ENCODE measurements around the gene FAM118A.
"Not testable (repeated sequence)": the region's sequence is repeated elsewhere in the genome, so short reads cannot be mapped to it uniquely, and the experiment has no call there.

Gene FAM118A

GRCh38 chr22:45334528-45334927 lies 24.8 kb downstream of the FAM118A start:
- no peak for DNase-seq

DNA sequence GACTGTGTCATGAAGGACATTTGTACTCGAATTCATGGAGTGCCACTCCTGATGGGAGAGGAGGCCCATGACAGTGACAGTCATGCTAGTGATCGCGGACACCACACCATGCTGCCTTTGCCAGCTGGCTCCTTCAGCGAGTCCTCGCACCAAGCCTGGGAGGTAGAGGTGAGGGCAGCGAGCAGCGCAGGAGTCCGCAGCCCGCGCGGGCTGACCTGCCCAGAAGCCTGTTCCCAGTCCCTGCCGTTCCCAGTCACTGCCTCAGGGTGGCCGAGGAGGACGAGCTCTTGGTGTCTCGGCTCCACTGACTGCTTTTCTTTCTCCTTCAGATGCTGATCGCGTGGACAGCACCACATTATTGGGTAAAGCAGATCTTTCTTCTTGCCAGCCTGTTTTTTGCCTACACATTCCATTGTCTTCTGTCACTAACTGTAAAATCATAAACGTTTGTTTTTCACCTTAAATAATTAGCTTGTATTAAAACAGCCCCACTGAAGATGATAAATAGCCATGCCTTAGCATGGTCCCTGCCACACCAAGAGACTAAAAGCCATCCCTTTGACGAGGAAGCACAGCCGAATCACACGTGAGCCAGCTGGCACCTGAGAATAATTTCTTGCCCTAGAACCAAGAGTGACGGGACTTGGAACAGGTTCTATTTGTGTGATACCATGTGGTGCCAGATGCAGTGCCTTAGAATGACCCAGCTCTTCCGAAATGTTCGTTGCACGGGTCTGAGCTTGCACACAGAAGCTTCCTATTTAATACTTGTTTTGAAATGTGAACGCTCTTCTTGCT lies 25.5 kb downstream of the FAM118A start:
- DNase-seq: peak; percentile 83

GRCh38 chr22:45335854-45336522 lies 26.3 kb downstream of the FAM118A start:
- no peak for DNase-seq

DNA sequence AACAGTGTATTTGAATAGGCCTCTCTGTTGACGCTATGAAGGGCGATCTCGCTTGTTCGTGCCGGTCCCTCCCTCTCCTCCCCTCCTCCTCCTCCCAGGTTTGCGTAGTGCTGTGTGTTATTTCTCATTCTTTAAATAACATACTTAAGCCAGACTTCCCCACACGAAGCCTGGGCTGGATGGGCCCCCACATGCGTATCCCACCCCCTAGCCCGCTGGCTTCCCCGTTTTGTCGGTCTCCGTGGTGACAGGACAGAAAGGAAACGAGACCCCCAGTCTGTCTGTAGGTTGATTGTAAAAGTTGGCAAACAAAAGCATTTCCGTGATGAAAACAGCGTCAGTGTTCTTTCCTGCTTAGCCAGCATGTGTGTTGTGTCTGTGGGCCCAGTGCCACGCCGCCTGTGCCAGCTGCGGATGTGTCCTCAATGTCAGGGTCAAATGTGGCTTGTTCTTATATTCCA lies 27.3 kb downstream of the FAM118A start:
- no peak for DNase-seq

GRCh38 chr22:45337536-45337935 lies 27.8 kb downstream of the FAM118A start:
- DNase-seq: no peak

DNA sequence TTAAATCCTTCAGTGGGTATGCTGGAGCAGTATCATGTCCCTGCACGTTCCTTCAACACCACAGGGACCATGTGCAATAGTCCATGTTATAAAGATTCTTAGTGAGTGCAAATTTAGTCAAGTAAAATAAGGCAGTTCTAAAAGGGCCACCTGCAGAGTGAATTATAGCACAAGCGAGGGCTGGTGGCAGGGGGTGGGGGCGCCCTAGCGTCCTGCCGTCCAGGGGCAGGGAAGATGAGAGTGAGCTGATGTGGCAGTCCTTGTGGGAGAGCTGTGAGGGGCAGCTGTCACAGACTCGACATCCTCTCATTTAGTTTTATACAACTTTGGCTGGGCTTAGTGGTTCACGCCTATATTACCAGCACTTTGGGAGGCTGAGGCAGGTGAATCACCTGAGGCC lies 29.1 kb downstream of the FAM118A start:
- DNase-seq: no peak

DNA sequence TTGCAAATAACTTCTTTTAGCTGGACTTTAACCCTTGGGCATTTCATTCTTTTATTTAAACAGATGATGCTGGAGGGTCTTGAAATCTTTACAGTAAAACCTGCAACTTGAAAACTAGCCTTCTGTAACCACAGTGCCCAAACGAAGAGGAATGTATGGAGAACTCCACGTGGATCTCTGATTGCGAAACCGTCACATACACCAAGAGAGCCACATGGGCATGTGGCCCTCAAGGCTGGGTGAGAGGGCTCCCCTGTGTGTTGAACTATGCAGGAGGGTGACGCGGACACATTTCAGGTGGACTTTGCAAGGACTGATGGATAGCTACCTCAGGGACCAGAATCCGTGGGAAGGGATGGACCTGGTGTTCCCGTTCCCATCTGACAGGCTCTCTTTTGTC lies 30.6 kb downstream of the FAM118A start:
- DNase-seq: no peak

DNA sequence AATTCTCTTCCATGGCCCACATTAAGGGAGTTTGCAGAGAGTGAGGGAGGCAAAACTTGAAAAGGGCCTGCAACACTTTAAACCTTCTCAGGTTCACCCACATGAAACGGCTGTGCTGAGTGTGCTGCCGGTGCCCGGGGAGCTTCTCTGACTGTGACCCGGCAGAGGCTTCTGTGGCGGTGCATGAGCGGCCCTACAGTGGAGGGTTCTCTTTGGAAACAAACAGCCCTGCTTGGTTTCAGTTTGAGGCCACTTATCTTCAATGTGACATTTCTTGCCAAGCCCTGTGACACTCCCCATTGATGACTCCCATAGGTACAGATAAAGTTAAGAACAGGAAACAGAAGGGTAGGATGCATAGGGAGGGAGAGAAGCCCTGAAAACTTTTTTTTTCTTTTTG lies 31.8 kb downstream of the FAM118A start:
- no peak for DNase-seq

- DNase-seq: no peak
Observed at GRCh38 chr22:45343143-45343542, 33.4 kb downstream of the FAM118A start.

DNA sequence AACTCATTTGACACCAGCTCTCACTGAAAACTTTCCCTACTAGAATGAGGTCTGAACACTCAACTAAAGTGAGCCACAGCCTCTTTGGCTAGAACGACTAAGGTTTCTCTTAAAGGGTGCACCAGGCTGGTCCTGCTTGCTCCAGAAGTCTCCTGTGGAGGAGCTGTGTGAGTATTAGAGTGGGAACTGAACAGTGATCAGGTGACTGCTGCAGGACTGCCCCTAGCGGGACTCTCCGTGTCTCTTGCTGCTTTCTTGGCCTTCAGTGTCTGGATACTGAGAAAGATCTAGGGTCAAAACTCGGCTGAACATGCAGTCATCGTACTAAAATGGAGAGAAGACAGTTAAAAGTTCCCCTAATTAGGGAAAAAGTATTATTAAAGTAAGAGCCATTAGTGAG lies 34.6 kb downstream of the FAM118A start:
- peak; percentile 77 for DNase-seq

GRCh38 chr22:45349916-45350315 lies 40.2 kb downstream of the FAM118A start:
- no peak for DNase-seq

- DNase-seq: no peak
Observed at GRCh38 chr22:45351956-45352355, 42.2 kb downstream of the FAM118A start.

- peak; percentile 58 for DNase-seq
Observed at GRCh38 chr22:45352757-45353156, 43.0 kb downstream of the FAM118A start.

DNA sequence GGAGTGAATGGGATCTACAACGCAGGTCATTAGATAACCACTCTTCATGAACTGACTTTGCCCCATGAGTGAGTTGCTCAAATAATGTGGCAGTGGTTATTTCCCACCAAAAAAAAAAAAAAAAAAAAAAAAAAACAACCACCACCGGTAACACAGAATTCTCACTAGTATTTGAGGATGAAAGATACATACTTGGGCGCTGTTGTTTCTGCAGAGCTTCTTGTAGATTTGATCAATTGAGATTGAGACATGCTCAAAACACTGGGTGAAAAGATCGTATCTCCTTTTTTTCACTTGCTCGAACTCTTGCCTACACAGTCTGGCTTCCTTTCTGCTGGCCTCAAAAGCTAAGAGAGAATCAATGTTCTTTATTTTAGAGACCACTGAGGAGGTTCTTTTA lies 44.1 kb downstream of the FAM118A start:
- no peak for DNase-seq

DNA sequence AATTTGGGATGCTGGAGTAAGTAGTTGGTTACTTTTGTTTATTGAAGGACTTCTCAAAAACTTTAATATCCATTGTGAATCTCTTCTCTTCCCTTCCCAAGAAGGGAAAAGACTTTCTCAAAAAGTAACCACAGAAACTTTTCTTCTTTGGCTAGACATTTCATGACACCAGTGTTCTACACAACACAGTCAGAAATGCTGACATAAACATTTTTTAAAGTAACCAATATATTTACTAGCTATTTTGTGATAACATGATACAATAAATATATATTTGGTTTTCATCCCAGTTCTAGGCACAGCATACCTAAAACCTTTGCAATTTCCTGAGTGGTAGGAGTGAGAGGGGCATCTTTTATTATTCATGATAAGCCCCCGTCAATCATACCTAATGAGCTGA lies 47.8 kb downstream of the FAM118A start:
- DNase-seq: no peak

GRCh38 chr22:45358127-45358526 lies 48.4 kb downstream of the FAM118A start:
- DNase-seq: no peak

DNA sequence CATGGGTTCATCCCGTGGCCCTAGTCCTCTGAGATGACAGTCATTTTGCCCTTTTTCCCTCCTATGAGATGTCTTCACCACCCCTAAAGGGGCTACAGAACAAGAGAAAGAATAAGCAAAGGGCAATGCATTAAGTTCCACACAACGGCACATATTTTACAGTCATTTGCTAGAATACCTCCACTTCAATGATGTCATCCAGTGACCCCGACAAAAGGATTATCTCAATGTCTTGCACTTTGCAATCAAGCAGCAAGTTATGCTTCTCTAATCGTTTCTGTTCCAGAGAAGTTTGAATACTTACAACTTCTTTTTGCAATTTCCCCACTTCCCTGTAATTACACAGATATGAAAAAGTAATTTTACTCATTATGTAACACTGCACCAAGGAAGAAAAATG lies 49.9 kb downstream of the FAM118A start:
- DNase-seq: no peak

GRCh38 chr22:45366713-45367112 lies 57.0 kb downstream of the FAM118A start:
- no peak for DNase-seq

GRCh38 chr22:45373592-45373991 lies 63.9 kb downstream of the FAM118A start:
- not testable (repeated sequence) for DNase-seq

GRCh38 chr22:45376009-45376408 lies 66.3 kb downstream of the FAM118A start:
- no peak for DNase-seq

- DNase-seq: no peak
Observed at GRCh38 chr22:45376703-45377102, 67.0 kb downstream of the FAM118A start.

- DNase-seq: no peak
Observed at GRCh38 chr22:45381348-45381747, 71.6 kb downstream of the FAM118A start.

DNA sequence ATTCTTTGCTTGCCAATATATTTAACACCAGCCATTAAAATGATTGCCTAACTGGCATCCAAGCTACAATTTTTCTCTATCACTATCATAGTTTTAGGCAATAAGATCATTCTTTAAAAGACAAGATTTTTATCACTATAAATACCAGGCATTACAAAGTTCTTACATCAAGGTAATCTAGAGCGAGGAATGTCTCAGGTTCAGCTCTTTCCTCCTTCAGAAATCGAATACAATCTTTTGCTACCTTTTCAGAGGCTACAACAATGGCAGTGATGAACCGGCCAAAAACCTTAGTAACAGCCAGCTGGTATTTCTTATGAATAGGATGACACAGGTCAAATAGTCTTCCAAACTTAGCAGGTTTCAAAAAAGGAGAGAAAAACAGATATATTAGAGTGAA lies 79.8 kb downstream of the FAM118A start:
- DNase-seq: no peak
